GM13977 (cell line): ENCODE measurements around the gene SV2B.

ENCODE experiments used
- DNase-seq: peaks from one replicate; pipeline ENCODE4 v3.0.0; 2012; ENCODE audit warnings: low spot score
- CTCF ChIP-seq: IDR thresholded peaks from 2 replicates; pipeline ENCODE4 v1.5.1; 2012; ENCODE audit warnings: mild to moderate bottlenecking, control low read depth; ENCODE audit not compliant: insufficient read depth; ENCODE audit errors: extremely low read depth, missing control alignments
- in situ Hi-C: fragments of 300-500 bp; cut with MboI; formaldehyde crosslinking; loops from one replicate; pipeline ENCODE4 v1.12.0; 2022; ENCODE audit warnings: low sequenced_read_pairs, low pct_unique_long_range_greater_than_20kb, mixed read lengths, inconsistent platforms; ENCODE audit not compliant: unreplicated experiment

SV2B gene

GRCh38 chr15:91192690-91193377, 92.8 kb downstream of the SV2B start:
- in situ Hi-C loops: no loop called here
- no peak for DNase-seq
- TF ChIP-seq CTCF: no peak

- in situ Hi-C loops: no loop called here
- no peak for DNase-seq
- no peak for TF ChIP-seq CTCF
Measured at GRCh38 chr15:91193378-91193720, 93.3 kb downstream of the SV2B start.

GRCh38 chr15:91196127-91196526, 96.1 kb downstream of the SV2B start:
- no peak for TF ChIP-seq CTCF
- DNase-seq: no peak
- in situ Hi-C loops: no loop called here

GRCh38 chr15:91196768-91197167, 96.7 kb downstream of the SV2B start:
- no peak for TF ChIP-seq CTCF
- in situ Hi-C loops: no loop called here
- no peak for DNase-seq

- no peak for TF ChIP-seq CTCF
- in situ Hi-C loops: no loop called here
- no peak for DNase-seq
Measured at GRCh38 chr15:91199511-91199910, 99.5 kb downstream of the SV2B start.

GRCh38 chr15:91200101-91200754, 100.2 kb downstream of the SV2B start:
- DNase-seq: no peak
- TF ChIP-seq CTCF: no peak
- in situ Hi-C loops: no loop called here
